Skeletal muscle tissue (tissue), 4 donors: Measurements from ENCODE around the gene NEU2. TPM values are rescaled to one million over a fixed set of nuclear protein-coding genes. Genes with fewer than 3 reads are reported as not detected.
"Not testable (repeated sequence)": the region's sequence is repeated elsewhere in the genome, so short reads cannot be mapped to it uniquely, and the experiment has no call there.

Source experiments
- H3K27ac ChIP-seq: one replicate; pipeline ENCODE4 v1.7.0; 2013; ENCODE audit warnings: mild to moderate bottlenecking, low read depth, low read length, inconsistent platforms
- H3K27me3 ChIP-seq, 3 donors: one replicate each; pipeline ENCODE4 v1.7.0; 2013; ENCODE audit warnings: low read length in 3 of 3; ENCODE audit not compliant: control insufficient read depth in 3 of 3, insufficient read depth in 3 of 3
- H3K36me3 ChIP-seq, 3 donors: one replicate each; pipeline ENCODE4 v1.7.0; 2013; ENCODE audit warnings: low read length in 3 of 3; ENCODE audit not compliant: control insufficient read depth in 3 of 3, insufficient read depth in 3 of 3
- H3K4me1 ChIP-seq, 3 donors: one replicate each; pipeline ENCODE4 v1.7.0; 2013; ENCODE audit warnings: low read length in 3 of 3, mild to moderate bottlenecking in 3 of 3; ENCODE audit not compliant: control insufficient read depth in 3 of 3, insufficient read depth in 3 of 3
- H3K4me3 ChIP-seq, 3 donors: one replicate each; pipeline ENCODE4 v1.7.0; 2013; ENCODE audit warnings: low read length in 3 of 3
- H3K9ac ChIP-seq, 3 donors: one replicate each; pipeline ENCODE4 v1.7.0; 2013; ENCODE audit warnings: low read length in 3 of 3, mild to moderate bottlenecking in 3 of 3, moderate library complexity in 2 of 3, low read depth in 1 of 3
- H3K9me3 ChIP-seq, 3 donors: one replicate each; pipeline ENCODE4 v1.7.0; 2013; ENCODE audit warnings: low read length in 3 of 3; ENCODE audit not compliant: control insufficient read depth in 3 of 3
- total RNA-seq: library from RNA; depleted of rRNA; stranded (reverse); fragments of >200 nt; gene quantifications from one replicate; pipeline ENCODE4 v1.2.3, GENCODE V29; 2014
- donor health status: Osteomylitis.

NEU2 gene
- total RNA-seq, 1 donor from 2014 or later, result not detected

DNA sequence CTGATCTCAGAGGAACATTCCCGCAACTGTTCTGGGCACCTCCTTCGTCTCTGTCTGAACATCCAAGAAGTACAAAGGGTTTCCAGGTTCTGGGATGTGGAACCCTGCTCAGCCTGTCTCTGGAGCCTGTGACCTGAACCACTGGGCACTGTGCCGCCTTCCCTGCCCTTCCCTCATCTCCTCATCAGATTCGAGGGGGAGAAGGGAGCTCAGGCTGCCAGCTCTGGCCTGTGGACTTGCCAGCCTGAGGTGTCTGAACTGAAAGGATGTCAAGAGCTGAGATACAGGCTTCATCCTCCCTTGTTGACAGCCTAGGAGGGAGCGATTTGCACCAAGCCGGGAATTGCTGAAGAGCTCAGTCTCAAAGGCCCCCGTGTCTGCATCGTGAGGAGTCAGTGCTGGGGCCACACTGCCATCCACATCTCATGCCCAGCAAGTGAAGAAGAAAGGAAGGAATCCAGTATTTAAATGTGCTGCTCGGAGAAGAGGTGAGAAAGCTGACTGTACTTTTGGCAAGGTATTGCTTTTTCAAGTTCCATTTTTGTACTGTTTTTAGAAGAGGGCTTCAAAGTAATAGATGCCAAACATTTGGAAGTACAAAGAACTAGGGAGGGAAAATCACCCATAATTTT is 12.6 kb downstream of the NEU2 start:
- H3K27ac ChIP-seq, result no peak overlapping the region
- peaks cover 0 to 2% (median 0%) of the 10 kb centered on the region in 3 donors for H3K27me3 ChIP-seq
- H3K36me3 ChIP-seq, result no peaks in the 10 kb centered on the region
- H3K9ac ChIP-seq, result no peak overlapping the region
- no peak overlapping the region for H3K4me3 ChIP-seq
- H3K9me3 ChIP-seq, result no peaks in the 10 kb centered on the region
- no peaks in the 10 kb centered on the region for H3K4me1 ChIP-seq

DNA sequence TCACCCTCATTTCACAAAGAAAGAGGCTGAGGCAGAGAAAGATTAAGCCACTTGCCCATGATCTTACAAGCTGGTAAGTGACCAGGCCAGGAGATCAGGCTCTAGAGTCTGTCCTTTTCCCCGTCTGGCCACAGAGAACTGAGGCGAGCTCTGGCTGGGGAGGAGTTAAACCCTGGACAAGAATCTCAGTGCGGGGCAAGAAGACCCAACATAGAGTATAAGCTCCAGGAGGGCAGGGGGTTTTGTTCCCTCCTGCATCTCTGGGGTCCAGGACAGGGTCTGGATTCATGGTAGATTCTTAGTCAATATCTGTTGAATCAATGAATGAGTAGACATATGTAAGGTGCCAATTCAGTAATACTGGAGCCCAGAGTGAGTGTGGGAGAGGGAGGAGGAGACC is 14.7 kb downstream of the NEU2 start:
- Histone ChIP-seq H3K27me3 (peaks cover 0 to 2% (median 0%) of the 10 kb centered on the region in 3 donors), H3K4me1 (peaks cover 0 to 3% (median 0%) of the 10 kb centered on the region in 3 donors), H3K9ac (no peak overlapping the region), H3K27ac (no peak overlapping the region), H3K9me3 (no peaks in the 10 kb centered on the region), H3K36me3 (no peaks in the 10 kb centered on the region), H3K4me3 (no peak overlapping the region)

DNA sequence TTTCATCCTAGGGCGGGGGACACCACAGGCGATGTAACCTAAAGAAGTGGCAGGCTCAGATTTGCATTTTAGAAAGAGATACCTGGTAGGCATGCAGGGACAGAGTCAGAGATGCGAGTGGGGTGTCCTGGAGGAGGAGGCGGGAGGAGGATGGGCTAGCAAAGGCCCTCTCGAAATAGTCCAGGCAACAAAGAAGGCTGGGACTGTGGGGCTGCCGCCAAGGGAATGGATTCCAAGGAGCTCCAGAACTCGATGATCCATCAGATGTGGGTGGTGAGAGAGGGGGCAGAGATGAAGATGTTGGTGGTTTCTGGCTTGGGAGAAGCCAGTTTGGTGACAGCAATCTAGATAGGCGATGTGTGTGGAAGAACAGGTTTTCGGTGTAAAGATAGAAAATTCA is 15.2 kb downstream of the NEU2 start:
- no peak overlapping the region for H3K9ac ChIP-seq
- no peaks in the 10 kb centered on the region for H3K36me3 ChIP-seq
- H3K27me3 ChIP-seq, result peaks cover 0 to 2% (median 0%) of the 10 kb centered on the region in 3 donors
- H3K4me3 ChIP-seq, result no peak overlapping the region
- H3K9me3 ChIP-seq, result no peaks in the 10 kb centered on the region
- no peak overlapping the region for H3K27ac ChIP-seq
- peaks cover 0 to 3% (median 0%) of the 10 kb centered on the region in 3 donors for H3K4me1 ChIP-seq

DNA sequence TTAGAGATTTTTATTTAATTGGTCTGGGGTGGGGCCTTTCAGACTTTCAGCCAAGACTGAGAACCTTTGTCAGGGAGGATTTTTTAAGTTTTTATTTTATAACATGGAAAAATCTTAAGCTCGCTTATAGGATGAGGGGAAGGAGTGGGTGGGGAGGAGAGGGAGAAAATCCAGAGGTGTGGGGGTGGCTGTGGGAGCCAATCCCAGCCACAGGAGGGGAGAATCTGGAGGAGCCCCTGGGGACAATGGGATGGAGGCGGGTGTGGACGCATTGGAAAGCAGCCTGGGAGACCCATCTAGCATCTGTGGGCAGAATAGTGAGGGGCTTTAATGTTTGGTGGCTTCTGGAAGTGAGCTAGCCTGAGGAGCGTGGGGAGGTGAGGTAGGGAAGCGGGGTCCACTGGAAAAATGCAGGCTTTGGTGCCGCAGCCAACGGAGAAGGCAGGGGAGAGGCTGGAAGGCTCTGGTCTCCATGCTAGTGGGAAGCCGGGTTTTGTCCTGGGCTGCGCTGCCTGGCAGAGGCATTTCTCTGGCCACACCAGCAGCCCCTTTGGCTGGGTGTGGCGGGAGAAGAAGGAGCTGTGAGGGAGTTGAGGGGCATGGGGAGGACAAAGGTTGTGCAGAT is 16.2 kb downstream of the NEU2 start:
- Histone ChIP-seq H3K9me3 (no peaks in the 10 kb centered on the region), H3K9ac (no peak overlapping the region), H3K27ac (no peak overlapping the region), H3K36me3 (no peaks in the 10 kb centered on the region), H3K27me3 (peaks cover 0 to 2% (median 0%) of the 10 kb centered on the region in 3 donors), H3K4me3 (no peak overlapping the region), H3K4me1 (peaks cover 0 to 3% (median 1%) of the 10 kb centered on the region in 3 donors)

DNA sequence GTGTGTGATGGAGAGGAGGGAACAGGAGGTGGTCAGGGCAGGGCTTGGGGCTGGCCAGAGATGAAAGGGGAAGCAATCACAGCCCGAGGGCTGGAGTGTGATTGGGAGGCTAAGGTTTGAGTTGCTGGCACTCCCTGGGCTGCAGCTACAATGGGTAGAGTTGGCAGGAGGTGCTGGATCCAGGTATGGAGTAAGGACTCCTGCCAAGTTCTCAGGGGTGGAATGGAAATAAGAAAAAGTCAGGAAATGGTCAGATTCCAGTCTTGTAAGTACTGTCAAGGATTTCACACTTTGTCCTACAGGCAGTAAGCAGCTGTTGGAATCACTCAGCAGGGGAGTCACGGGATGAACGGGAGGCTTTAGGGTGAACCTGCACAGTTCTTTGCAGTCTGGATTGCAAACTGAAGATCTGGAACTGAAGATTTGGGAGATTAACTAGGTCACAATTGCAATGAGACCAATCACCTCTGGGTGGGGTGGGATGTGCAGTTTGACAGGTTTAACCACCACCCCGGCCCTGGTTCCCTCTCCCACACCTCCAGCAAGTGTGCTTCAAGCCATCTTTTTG is 16.8 kb downstream of the NEU2 start:
- Histone ChIP-seq H3K27me3 (peaks cover 0 to 7% (median 2%) of the 10 kb centered on the region in 3 donors), H3K4me1 (peaks cover 0 to 5% (median 3%) of the 10 kb centered on the region in 3 donors), H3K9ac (no peak overlapping the region), H3K27ac (no peak overlapping the region), H3K4me3 (no peak overlapping the region), H3K9me3 (no peaks in the 10 kb centered on the region), H3K36me3 (no peaks in the 10 kb centered on the region)

DNA sequence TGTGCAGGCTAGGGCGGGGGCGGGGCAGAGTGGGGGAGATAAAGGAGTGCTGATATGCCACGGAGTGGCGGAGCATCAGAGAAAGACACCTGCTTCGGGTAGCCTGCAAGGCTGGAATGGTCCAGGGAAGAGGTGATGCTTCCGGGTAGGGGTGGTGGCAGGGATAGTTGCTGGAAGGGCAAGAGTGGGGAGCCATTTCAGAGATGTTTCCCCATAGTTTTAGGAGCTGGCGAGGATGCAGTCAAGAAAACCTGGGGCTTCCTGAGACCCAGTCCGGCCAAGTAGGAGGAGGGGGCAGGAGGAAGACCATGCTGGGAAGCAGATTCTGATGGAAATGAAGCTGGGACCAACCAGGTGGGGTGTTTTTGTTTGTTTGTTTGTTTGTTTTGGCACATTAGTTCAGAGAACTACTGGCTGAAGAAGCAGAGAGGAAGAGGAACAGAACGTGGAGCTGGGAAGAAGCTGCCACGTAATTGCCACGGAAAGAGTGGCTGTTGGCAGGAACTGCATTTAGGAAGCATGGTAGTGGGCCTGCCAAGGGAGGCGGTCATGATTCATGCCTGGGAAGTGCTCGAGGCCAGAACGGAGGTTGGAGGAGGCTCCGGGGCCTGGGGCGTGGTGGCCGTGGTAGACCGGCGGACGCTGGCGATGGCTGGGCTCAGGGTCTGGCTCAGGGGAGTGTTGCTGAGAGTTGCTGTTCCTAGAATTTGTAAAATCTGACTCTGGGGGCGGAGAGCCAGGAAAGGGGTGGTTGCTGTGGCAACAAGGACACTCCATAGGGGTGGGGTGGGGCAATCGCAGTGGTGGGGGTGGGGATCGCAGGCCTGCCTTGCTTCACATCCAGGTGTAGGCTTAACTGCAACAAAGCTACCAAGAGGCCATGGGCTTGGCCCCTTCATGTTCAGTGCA is 19.0 kb downstream of the NEU2 start:
- H3K27ac ChIP-seq, result no peak overlapping the region
- H3K36me3 ChIP-seq, result no peaks in the 10 kb centered on the region
- peaks cover 0 to 8% (median 3%) of the 10 kb centered on the region in 3 donors for H3K27me3 ChIP-seq
- no peaks in the 10 kb centered on the region for H3K9me3 ChIP-seq
- no peak overlapping the region for H3K9ac ChIP-seq
- H3K4me3 ChIP-seq, result no peak overlapping the region
- peaks cover 0 to 5% (median 3%) of the 10 kb centered on the region in 3 donors for H3K4me1 ChIP-seq

DNA sequence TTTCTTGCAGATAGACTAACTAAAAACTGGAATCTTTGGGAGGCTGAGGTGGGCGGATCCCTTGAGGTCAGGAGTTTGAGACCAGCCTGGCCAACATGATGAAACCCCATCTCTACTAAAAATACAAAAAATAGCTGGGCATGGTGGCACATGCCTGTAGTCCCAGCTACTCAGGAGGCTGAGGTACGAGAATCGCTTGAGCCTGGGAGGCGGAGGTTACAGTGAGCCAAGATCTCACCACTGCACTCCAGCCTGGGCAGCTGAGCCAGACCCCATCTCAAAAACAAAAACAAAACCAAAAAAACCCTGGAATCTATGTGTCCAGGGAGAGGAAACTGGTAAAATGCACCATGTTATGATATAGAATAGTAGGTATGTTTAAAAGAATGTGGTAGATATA is 20.0 kb downstream of the NEU2 start:
- not testable (repeated sequence) for H3K36me3 ChIP-seq, H3K27ac ChIP-seq, H3K9ac ChIP-seq, H3K9me3 ChIP-seq, H3K4me1 ChIP-seq, H3K27me3 ChIP-seq, H3K4me3 ChIP-seq

DNA sequence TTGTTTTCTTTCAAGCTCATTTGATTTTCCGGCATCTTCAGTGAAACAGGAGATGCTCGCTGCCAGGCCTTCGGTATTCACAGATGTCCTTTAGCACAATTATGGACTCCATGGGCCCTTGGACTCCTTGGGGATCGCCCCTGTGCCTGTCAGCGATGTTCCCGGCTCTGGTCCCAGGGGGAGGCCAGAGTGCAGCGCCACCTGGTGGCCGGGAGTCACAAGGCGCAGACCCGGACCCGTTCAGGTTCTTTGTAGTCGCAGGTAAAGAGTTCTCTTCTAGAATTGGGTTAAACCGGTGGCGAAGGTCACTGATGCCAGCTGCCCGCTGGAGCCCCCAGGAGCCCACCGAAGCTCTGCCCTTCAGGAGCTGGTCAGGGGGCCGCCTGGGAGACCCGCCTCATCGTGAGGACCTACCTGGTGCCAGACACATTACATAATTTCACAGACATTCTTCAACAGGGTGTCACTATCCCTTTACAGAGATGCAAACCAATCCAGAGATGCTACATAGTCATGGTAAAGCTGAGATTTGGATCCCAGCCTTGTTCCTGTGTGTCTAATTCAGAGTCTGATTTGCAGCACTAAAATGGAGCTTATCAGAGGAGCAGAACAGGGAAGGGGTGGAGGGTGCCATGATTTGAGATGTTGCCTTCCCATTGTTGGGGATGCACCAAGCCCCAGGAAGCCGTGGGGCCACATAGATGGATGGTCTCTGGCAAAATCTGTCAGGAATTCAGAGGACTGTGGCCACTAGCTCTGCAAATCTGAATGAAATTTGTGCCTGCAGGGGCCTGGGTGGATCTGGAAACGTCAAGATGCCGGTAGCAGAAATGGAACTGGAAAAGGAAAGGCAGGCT is 21.7 kb downstream of the NEU2 start:
- no peak overlapping the region for H3K27ac ChIP-seq
- no peaks in the 10 kb centered on the region for H3K36me3 ChIP-seq
- no peaks in the 10 kb centered on the region for H3K9me3 ChIP-seq
- H3K9ac ChIP-seq, result no peak overlapping the region
- no peak overlapping the region for H3K4me3 ChIP-seq
- H3K27me3 ChIP-seq, result peaks cover 0 to 6% (median 3%) of the 10 kb centered on the region in 3 donors
- H3K4me1 ChIP-seq, result peaks cover under 1 to 9% (median 3%) of the 10 kb centered on the region in 3 donors

DNA sequence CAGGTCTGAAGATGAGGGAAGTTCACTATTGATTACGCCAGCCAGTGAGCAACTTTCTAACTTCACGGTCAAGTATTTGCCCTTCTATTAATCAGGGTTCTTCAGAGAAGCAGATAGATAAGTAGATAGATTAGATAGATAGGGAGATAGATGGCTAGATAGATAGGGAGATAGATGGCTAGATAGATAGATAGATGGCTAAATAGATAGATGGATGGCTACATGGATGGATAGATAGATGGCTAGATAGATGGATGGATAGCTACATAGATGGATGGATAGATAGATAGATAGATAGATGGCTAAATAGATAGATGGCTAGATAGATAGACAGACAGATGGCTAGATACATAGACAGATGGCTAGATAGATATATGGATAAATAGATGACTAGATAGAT is 22.9 kb downstream of the NEU2 start:
- H3K4me1 ChIP-seq, result peaks cover 8 to 16% (median 11%) of the 10 kb centered on the region in 3 donors
- H3K9me3 ChIP-seq, result no peaks in the 10 kb centered on the region
- no peak overlapping the region for H3K9ac ChIP-seq
- no peak overlapping the region for H3K4me3 ChIP-seq
- H3K27me3 ChIP-seq, result peaks cover 0 to 6% (median 3%) of the 10 kb centered on the region in 3 donors
- H3K36me3 ChIP-seq, result no peaks in the 10 kb centered on the region
- H3K27ac ChIP-seq, result no peak overlapping the region
